Stimulated activated CD4-positive, alpha-beta T cell treated with anti-CD3 and anti-CD28 coated beads, Interleukin-2, amount 100 ng/mL, for 4 hours (primary cell): ENCODE measurements around the gene GUCY2C.

Experiments
- DNase-seq: peaks from one replicate; pipeline ENCODE4 v3.0.0-alpha.2; 2020; ENCODE audit warnings: low read depth

Gene GUCY2C

GRCh38 chr12:14570231-14570630, 126.2 kb downstream of the GUCY2C start:
- DNase-seq = no peak

DNA sequence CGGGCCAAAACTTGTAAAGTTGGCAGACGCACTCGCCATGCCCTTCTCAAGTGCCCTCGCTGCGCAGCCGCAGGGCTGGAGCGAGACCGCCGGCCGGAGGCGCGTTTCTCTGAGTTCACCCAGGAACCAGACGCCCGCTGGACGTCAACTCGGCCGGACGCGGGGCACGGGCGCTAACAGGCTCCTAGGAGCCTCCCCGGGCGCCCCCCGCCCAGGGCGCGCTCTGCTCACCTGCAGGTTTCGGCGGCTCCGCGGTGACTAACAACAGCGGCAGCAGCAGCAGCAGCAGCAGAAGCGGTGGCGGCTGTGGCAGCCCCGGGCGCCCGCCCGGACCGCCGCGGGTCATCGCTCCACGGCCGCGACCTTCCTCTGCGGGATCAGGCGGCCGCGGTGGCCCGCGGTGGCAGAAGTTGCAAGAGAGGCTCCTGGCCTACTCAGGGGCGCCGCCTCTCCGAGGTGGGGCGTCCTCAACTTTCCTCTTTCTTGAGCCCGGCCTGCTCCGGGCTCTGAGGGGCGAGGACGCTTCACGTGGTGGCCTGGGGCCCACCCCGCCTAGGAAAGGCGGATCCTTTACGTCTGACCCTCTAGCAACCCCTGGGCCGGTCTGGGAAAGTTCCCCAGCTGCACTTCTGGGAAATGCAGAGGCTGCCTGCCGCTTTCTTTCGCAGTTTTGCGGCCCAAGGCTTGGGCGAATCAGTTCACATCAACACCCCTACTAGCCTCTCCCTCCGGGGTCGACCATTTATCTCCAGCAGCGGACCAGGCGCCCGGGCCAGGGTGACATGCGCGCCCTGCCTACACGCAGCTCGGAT, 128.8 kb downstream of the GUCY2C start, which contains the start of gene PLBD1:
Gene PLBD1 (minus strand): TSS at position 533 of the 812 bp plus-strand sequence. CDS start 187 bp downstream, at position 346.
- DNase-seq = no peak

DNA sequence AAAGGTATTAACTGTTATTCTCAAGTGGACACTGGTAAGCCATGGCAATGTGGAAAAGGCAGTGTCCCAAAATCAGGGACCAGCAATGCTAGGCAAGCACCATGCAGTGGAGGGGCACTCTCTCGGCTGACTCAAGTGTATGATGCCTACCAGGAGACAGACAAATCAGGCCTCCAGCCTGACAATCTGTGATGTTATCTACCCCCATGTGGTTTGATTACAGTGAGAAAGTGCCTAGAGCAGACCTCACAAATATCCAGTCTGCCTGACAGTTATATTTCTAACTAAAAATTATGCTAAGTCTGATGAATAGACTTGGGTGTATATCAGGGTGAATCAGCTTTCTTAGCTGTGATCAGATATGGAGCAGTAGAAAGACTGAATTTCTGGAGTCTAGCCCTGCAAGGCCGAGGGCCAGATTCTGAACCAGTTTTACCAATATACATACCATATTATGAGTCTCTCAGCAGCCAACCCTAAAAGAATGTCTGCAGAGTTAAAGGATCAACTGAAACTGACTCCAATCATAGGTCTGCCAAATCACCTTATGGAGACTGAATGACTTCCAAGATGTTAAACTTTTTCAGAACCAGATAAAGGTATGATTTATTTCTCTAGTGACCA, 132.0 kb downstream of the GUCY2C start:
- no peak for DNase-seq

GRCh38 chr12:14563046-14563445, 133.4 kb downstream of the GUCY2C start:
- DNase-seq = no peak
